ENCODE data around the gene SH3BP2.

- TF ChIP-seq CTCF (conservative IDR thresholded peaks at IDR 0.05) (no peak), EZH2 (IDR thresholded peaks at IDR 0.05; ENCODE audit: low read depth) (no peak)
Measured at GRCh38 chr4:2786794-2787229, 6.1 kb upstream of the SH3BP2 start.

Data from PC-9 (cell line).